ENCODE data around the gene GAS6. TPM values are rescaled to one million over a fixed set of nuclear protein-coding genes. Genes with fewer than 3 reads are reported as not detected.

Gene GAS6
- total and polyA plus RNA-seq, 11 donors, result 96.7 to 438 (median 183) TPM

- TF ChIP-seq CTCF (IDR thresholded peaks at IDR 0.05) (peak in 4 of 12 donors; percentile 11 to 34 (median 17)), POLR2A (IDR thresholded peaks at IDR 0.05) (no peak)
- peak; percentile 41 to 75 (median 70) for ATAC-seq
- Histone ChIP-seq H3K36me3 (peaks cover 0 to 12% (median 0%) of the 10 kb centered on the region in 9 donors), H3K27me3 (peaks cover 0 to 6% (median 0%) of the 10 kb centered on the region in 9 donors), H3K4me1 (peaks cover 0 to 52% (median 36%) of the 10 kb centered on the region in 12 donors), H3K9me3 (no peaks in the 10 kb centered on the region), H3K4me3 (peak overlapping the region; percentile 76 to 97 (median 86)), H3K27ac (peak overlapping the region; percentile 88 to 98 (median 94))
- WGBS, 4 donors, result 1 to 5% (median 2%) methylated on average over 15 to 60 of the region's 60 CpGs
- DNase-seq, result peak; percentile 72 to 87 (median 81)
- intact Hi-C loops (cut with DNase I), result loop anchor here in 7 of 10 donors (1.0 to 5.0 kb wide), 8 partner anchors 8 to 46 kb away; no protein-coding TSS in a partner anchor
Measured at GRCh38 chr13:113862931-113863523, 849 bp downstream of the GAS6 start.

GRCh38 chr13:113862191-113862930 lies 1.5 kb downstream of the GAS6 start:
- no peaks in the 10 kb centered on the region for H3K9me3 ChIP-seq
- intact Hi-C loops (cut with DNase I), result loop anchor here in 7 of 10 donors (2.0 to 5.0 kb wide), 6 partner anchors 18 to 45 kb away; no protein-coding TSS in a partner anchor
- WGBS, 4 donors, result 44 to 64% (median 48%) methylated on average over 19 to 31 of the region's 31 CpGs
- peaks cover 0 to 59% (median 42%) of the 10 kb centered on the region in 12 donors for H3K4me1 ChIP-seq
- DNase-seq (peak in 2 of 5 donors; percentile 29 to 61), ATAC-seq (peak in 3 of 4 donors; percentile 5 to 9 (median 8))
- peaks cover 0 to 6% (median 0%) of the 10 kb centered on the region in 9 donors for H3K27me3 ChIP-seq
- H3K4me3 ChIP-seq, result peak overlapping the region; percentile 76 to 97 (median 86)
- H3K27ac ChIP-seq, result peak overlapping the region; percentile 88 to 98 (median 94)
- peaks cover 0 to 12% (median 0%) of the 10 kb centered on the region in 9 donors for H3K36me3 ChIP-seq
- TF ChIP-seq POLR2A (IDR thresholded peaks at IDR 0.05), result no peak
- TF ChIP-seq CTCF (IDR thresholded peaks at IDR 0.05), result no peak

GRCh38 chr13:113861433-113862030 lies 2.3 kb downstream of the GAS6 start:
- intact Hi-C loops (cut with DNase I), result loop anchor here in 7 of 10 donors (2.0 to 5.0 kb wide), 6 partner anchors 17 to 44 kb away; no protein-coding TSS in a partner anchor
- no peak for TF ChIP-seq POLR2A (IDR thresholded peaks at IDR 0.05)
- TF ChIP-seq CTCF (IDR thresholded peaks at IDR 0.05), result no peak
- Histone ChIP-seq H3K27ac (peak overlapping the region in 9 of 12 donors; percentile 13 to 98 (median 93)), H3K4me3 (peak overlapping the region in 8 of 12 donors; percentile 76 to 97 (median 86)), H3K4me1 (peaks cover 0 to 67% (median 51%) of the 10 kb centered on the region in 12 donors), H3K9me3 (no peaks in the 10 kb centered on the region), H3K36me3 (peaks cover 0 to 12% (median 0%) of the 10 kb centered on the region in 9 donors), H3K27me3 (peaks cover 0 to 6% (median 0%) of the 10 kb centered on the region in 9 donors)
- ATAC-seq (peak in 3 of 4 donors; percentile 21 to 53 (median 39)), DNase-seq (peak in 1 of 5 donors; percentile 65)
- WGBS, 4 donors, result 41 to 55% (median 49%) methylated on average over 12 of the region's 12 CpGs
